ENCODE measurements around the gene SMIM20.
A peak's percentile ranks its signal among the peaks of the same experiment; 100 is the strongest.

SMIM20 gene

GRCh38 chr4:25928379-25929297, 14.6 kb downstream of the SMIM20 start:
- no peak for DNase-seq

- no peak for DNase-seq
These were observed 15.3 kb downstream of the SMIM20 start for GRCh38 chr4:25929298-25929686.

GRCh38 chr4:25930731-25931354, 16.8 kb downstream of the SMIM20 start:
- DNase-seq = no peak

- DNase-seq = no peak
These were observed 22.7 kb downstream of the SMIM20 start for GRCh38 chr4:25936696-25937095.

GRCh38 chr4:25937801-25938200, 23.8 kb downstream of the SMIM20 start:
- DNase-seq = no peak

GRCh38 chr4:25938366-25938765, 24.3 kb downstream of the SMIM20 start:
- no peak for DNase-seq

GRCh38 chr4:25938787-25939186, 24.8 kb downstream of the SMIM20 start:
- DNase-seq = peak; percentile 6

GRCh38 chr4:25939330-25939729, 25.3 kb downstream of the SMIM20 start:
- DNase-seq = no peak

- no peak for DNase-seq
These were observed 27.6 kb downstream of the SMIM20 start for GRCh38 chr4:25941457-25942221.

- DNase-seq = no peak
These were observed 29.3 kb downstream of the SMIM20 start for GRCh38 chr4:25943312-25943711.

GRCh38 chr4:25943805-25944204, 29.8 kb downstream of the SMIM20 start:
- no peak for DNase-seq

GRCh38 chr4:25948051-25948450, 34.0 kb downstream of the SMIM20 start:
- no peak for DNase-seq

- no peak for DNase-seq
These were observed 35.2 kb downstream of the SMIM20 start for GRCh38 chr4:25949173-25949748.

- DNase-seq = no peak
These were observed 36.0 kb downstream of the SMIM20 start for GRCh38 chr4:25949994-25950393.

GRCh38 chr4:25950461-25951389, 36.7 kb downstream of the SMIM20 start:
- no peak for DNase-seq

GRCh38 chr4:25951390-25951952, 37.5 kb downstream of the SMIM20 start:
- no peak for DNase-seq

- DNase-seq = no peak
These were observed 39.7 kb downstream of the SMIM20 start for GRCh38 chr4:25953740-25954139.

GRCh38 chr4:25954293-25954904, 40.4 kb downstream of the SMIM20 start:
- no peak for DNase-seq

GRCh38 chr4:25955705-25956104, 41.7 kb downstream of the SMIM20 start:
- no peak for DNase-seq

GRCh38 chr4:25956260-25956659, 42.2 kb downstream of the SMIM20 start:
- DNase-seq = no peak

GRCh38 chr4:25958110-25958509, 44.1 kb downstream of the SMIM20 start:
- no peak for DNase-seq

Measured in stimulated activated CD4-positive, alpha-beta T cell treated with anti-CD3 and anti-CD28 coated beads, Interleukin-4, amount 100 ng/mL, for 1 hour (primary cell).